RWPE2 (cell line): ENCODE measurements around the gene PCA3.

ENCODE experiments used
- ATAC-seq: fragments of 200-7000 bp; cut with Tn5 transposase; 3 replicates; pipeline ENCODE4 v1.9.1; 2021; ENCODE audit warnings: low read depth
- DNase-seq: peaks from one replicate; pipeline ENCODE4 v3.0.0-alpha.2; 2020; ENCODE audit warnings: low spot score
- H3K27ac ChIP-seq: fragments of 450-650 bp; 2 replicates; pipeline ENCODE4 v1.5.1; 2017; ENCODE audit warnings: mild to moderate bottlenecking; ENCODE audit not compliant: poor library complexity, severe bottlenecking
- H3K27me3 ChIP-seq: fragments of 250-450 bp; sonication (Bioruptor Pico); 2 replicates; pipeline ENCODE4 v1.5.1; 2021; ENCODE audit warnings: mild to moderate bottlenecking, moderate library complexity; ENCODE audit not compliant: insufficient read depth, poor library complexity, severe bottlenecking
- H3K36me3 ChIP-seq: fragments of 250-450 bp; sonication (Bioruptor Pico); 2 replicates; pipeline ENCODE4 v1.5.1; 2020; ENCODE audit warnings: low read depth, mild to moderate bottlenecking, moderate library complexity
- H3K4me1 ChIP-seq: fragments of 250-450 bp; sonication (Bioruptor Pico); 2 replicates; pipeline ENCODE4 v1.5.1; 2021; ENCODE audit warnings: mild to moderate bottlenecking, moderate library complexity; ENCODE audit not compliant: insufficient read depth, poor library complexity, severe bottlenecking
- H3K4me3 ChIP-seq: fragments of 250-450 bp; sonication (Bioruptor Pico); 2 replicates; pipeline ENCODE4 v1.5.1; 2021; ENCODE audit warnings: mild to moderate bottlenecking, moderate library complexity; ENCODE audit not compliant: severe bottlenecking
- H3K9me3 ChIP-seq: fragments of 250-450 bp; sonication (Bioruptor Pico); 2 replicates; pipeline ENCODE4 v1.5.1; 2021; ENCODE audit warnings: mild to moderate bottlenecking, moderate library complexity; ENCODE audit not compliant: severe bottlenecking
- CTCF ChIP-seq: fragments of 450-650 bp; IDR thresholded peaks from one replicate; pipeline ENCODE4 v1.5.1; 2017; ENCODE audit warnings: mild to moderate bottlenecking, moderate library complexity; ENCODE audit not compliant: poor library complexity, severe bottlenecking

PCA3 gene

GRCh38 chr9:76787677-76788076, 23.4 kb downstream of the PCA3 start:
- Histone ChIP-seq H3K9me3 (no peaks in the 10 kb centered on the region), H3K27ac (no peak overlapping the region), H3K4me3 (no peak overlapping the region), H3K4me1 (no peaks in the 10 kb centered on the region), H3K36me3 (no peaks in the 10 kb centered on the region), H3K27me3 (no peaks in the 10 kb centered on the region)
- ATAC-seq (no peak), DNase-seq (no peak)
- TF ChIP-seq CTCF: no peak

- ATAC-seq: no peak
- H3K9me3 ChIP-seq: no peaks in the 10 kb centered on the region
- H3K27me3 ChIP-seq: no peaks in the 10 kb centered on the region
- no peak overlapping the region for H3K27ac ChIP-seq
- no peak for TF ChIP-seq CTCF
- no peaks in the 10 kb centered on the region for H3K36me3 ChIP-seq
- no peak overlapping the region for H3K4me3 ChIP-seq
- no peaks in the 10 kb centered on the region for H3K4me1 ChIP-seq
- no peak for DNase-seq
These were observed 25.6 kb downstream of the PCA3 start for GRCh38 chr9:76789840-76790239.

- H3K36me3 ChIP-seq: no peaks in the 10 kb centered on the region
- ATAC-seq: no peak
These were observed 29.7 kb downstream of the PCA3 start for GRCh38 chr9:76793784-76794431.

GRCh38 chr9:76796296-76796695, 32.1 kb downstream of the PCA3 start:
- no peak for TF ChIP-seq CTCF
- no peak overlapping the region for H3K27ac ChIP-seq
- H3K4me1 ChIP-seq: no peaks in the 10 kb centered on the region
- ATAC-seq: no peak
- no peaks in the 10 kb centered on the region for H3K36me3 ChIP-seq
- no peak overlapping the region for H3K4me3 ChIP-seq
- no peaks in the 10 kb centered on the region for H3K9me3 ChIP-seq
- H3K27me3 ChIP-seq: peaks cover 16% of the 10 kb centered on the region
- DNase-seq: no peak

More at GRCh38 chr9:76793784-76794431, 29.7 kb downstream of the PCA3 start:
- Histone ChIP-seq H3K27me3 (peaks cover 9% of the 10 kb centered on the region), H3K4me3 (no peak overlapping the region), H3K4me1 (no peaks in the 10 kb centered on the region), H3K27ac (no peak overlapping the region), H3K9me3 (no peaks in the 10 kb centered on the region)
- no peak for DNase-seq
- TF ChIP-seq CTCF: no peak

GRCh38 chr9:76798527-76798926, 34.3 kb downstream of the PCA3 start:
- Histone ChIP-seq H3K27ac (no peak overlapping the region), H3K9me3 (no peaks in the 10 kb centered on the region), H3K4me3 (no peak overlapping the region), H3K36me3 (no peaks in the 10 kb centered on the region), H3K27me3 (peaks cover 33% of the 10 kb centered on the region), H3K4me1 (no peaks in the 10 kb centered on the region)
- ATAC-seq (no peak), DNase-seq (no peak)
- no peak for TF ChIP-seq CTCF
